Adrenal gland (tissue), 5 donors: ENCODE measurements around the gene TTC23.

Source experiments
- POLR2A ChIP-seq, 2 donors: fragments of 450-650 bp; IDR thresholded peaks; one replicate each; pipeline ENCODE4 v1.6.1; 2017; ENCODE audit warnings: antibody characterized with exemption in 2 of 2, mild to moderate bottlenecking in 2 of 2, moderate library complexity in 1 of 2
- TF ChIP-seq, protein P1 (sequence below), 6 experiments: fragments of 450-650 bp in 4 of 6; fragments of 200-600 bp in 2 of 6; sonication (generic) in 1 of 6; IDR thresholded peaks; 1 replicate in 5 of 6; 2 replicates in 1 of 6; pipeline versions ENCODE4 v1.5.1 to v1.8.0; 2016 to 2021; ENCODE audit warnings: antibody characterized with exemption in 6 of 6, mild to moderate bottlenecking in 2 of 6, moderate library complexity in 1 of 6
- donor health status: DM: no; HTN: no; CAD: no.

DNA sequence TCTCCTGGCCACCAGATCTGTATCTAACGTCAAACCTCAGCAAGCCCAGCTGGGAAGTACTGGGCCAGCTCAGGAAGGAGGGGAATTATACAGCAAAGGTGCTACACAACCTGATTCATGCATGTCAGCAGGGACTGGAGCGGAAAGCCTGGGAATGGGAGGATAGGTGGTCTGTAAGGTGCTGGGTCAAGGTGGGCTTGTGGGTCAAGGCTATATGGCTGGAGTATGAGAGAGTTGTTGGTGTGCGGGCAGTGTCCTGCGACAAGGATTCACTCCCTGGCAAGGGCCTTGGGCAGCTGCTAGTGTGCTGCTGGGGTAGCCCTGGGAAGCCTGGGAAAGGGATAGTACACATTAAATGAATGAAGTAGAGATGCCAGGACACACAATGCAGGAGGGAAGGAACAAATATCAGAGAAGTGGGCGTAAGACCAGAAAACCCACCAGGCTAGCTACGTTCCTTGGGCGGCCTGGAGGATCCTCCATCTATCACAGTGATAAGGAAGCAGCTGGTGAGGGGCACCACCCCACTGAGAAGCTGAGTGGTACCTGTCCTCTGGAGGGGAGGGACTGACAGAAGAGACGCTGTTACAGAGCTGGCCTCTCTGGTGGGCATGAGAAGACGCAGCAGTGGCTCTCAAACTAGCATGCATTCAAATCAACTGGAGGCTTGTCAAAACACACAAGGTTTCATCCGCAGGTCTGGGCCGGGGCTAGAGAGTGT is 153.0 kb downstream of the TTC23 start:
- TF ChIP-seq, protein P1, sequence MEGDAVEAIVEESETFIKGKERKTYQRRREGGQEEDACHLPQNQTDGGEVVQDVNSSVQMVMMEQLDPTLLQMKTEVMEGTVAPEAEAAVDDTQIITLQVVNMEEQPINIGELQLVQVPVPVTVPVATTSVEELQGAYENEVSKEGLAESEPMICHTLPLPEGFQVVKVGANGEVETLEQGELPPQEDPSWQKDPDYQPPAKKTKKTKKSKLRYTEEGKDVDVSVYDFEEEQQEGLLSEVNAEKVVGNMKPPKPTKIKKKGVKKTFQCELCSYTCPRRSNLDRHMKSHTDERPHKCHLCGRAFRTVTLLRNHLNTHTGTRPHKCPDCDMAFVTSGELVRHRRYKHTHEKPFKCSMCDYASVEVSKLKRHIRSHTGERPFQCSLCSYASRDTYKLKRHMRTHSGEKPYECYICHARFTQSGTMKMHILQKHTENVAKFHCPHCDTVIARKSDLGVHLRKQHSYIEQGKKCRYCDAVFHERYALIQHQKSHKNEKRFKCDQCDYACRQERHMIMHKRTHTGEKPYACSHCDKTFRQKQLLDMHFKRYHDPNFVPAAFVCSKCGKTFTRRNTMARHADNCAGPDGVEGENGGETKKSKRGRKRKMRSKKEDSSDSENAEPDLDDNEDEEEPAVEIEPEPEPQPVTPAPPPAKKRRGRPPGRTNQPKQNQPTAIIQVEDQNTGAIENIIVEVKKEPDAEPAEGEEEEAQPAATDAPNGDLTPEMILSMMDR (IDR thresholded peaks at IDR 0.05) = no peak
- TF ChIP-seq POLR2A (IDR thresholded peaks at IDR 0.05) = no peak
